Type B pancreatic cell (in vitro differentiated cells): ENCODE results near the gene NEU2. TPM values are rescaled to one million over a fixed set of nuclear protein-coding genes. Genes with fewer than 3 reads are reported as not detected.
"Not testable (repeated sequence)": the region's sequence is repeated elsewhere in the genome, so short reads cannot be mapped to it uniquely, and the experiment has no call there.

ENCODE experiments used
- DNase-seq: peaks from one replicate; pipeline ENCODE4 v3.0.0; 2021; ENCODE audit warnings: mixed read lengths; ENCODE audit not compliant: unreplicated experiment; ENCODE audit errors: extremely low spot score
- H3K27ac Mint-ChIP-seq: 2 replicates; pipeline ENCODE4 v1.8.0; 2021; ENCODE audit warnings: mild to moderate bottlenecking, mixed read lengths
- H3K27me3 Mint-ChIP-seq: 2 replicates; pipeline ENCODE4 v1.8.0; 2021; ENCODE audit warnings: mixed read lengths
- H3K36me3 Mint-ChIP-seq: 2 replicates; pipeline ENCODE4 v1.8.0; 2021; ENCODE audit warnings: mixed read lengths
- H3K4me1 Mint-ChIP-seq: one replicate; pipeline ENCODE4 v1.8.0; 2021; ENCODE audit warnings: mixed read lengths; ENCODE audit not compliant: unreplicated experiment
- H3K4me3 Mint-ChIP-seq: 2 replicates; pipeline ENCODE4 v1.8.0; 2021; ENCODE audit warnings: mild to moderate bottlenecking, mixed read lengths
- H3K9me3 Mint-ChIP-seq: 2 replicates; pipeline ENCODE4 v1.8.0; 2021; ENCODE audit warnings: mixed read lengths
- CTCF ChIP-seq: fragments of 200-600 bp; sonication (generic); conservative IDR thresholded peaks from 2 replicates; pipeline ENCODE4 v1.5.0; 2021; ENCODE audit warnings: antibody characterized with exemption, mild to moderate bottlenecking
- total RNA-seq: library from RNA; stranded (reverse); gene quantifications from 2 replicates; pipeline ENCODE4 v1.2.1, GENCODE V29; 2021; ENCODE audit warnings: low replicate concordance

The NEU2 gene
- total RNA-seq, 1 donor from 2014 or later: not detected

- peaks cover 6% of the 10 kb centered on the region for H3K9me3 Mint-ChIP-seq
- DNase-seq: no peak
- no peak overlapping the region for H3K4me3 Mint-ChIP-seq
- no peaks in the 10 kb centered on the region for H3K36me3 Mint-ChIP-seq
- H3K27ac Mint-ChIP-seq: peak overlapping the region; percentile 9
- peaks cover 14% of the 10 kb centered on the region for H3K4me1 Mint-ChIP-seq
- no peak for TF ChIP-seq CTCF
- H3K27me3 Mint-ChIP-seq: peaks cover 73% of the 10 kb centered on the region
Observed at GRCh38 chr2:233051241-233052149, 19.0 kb downstream of the NEU2 start.

DNA sequence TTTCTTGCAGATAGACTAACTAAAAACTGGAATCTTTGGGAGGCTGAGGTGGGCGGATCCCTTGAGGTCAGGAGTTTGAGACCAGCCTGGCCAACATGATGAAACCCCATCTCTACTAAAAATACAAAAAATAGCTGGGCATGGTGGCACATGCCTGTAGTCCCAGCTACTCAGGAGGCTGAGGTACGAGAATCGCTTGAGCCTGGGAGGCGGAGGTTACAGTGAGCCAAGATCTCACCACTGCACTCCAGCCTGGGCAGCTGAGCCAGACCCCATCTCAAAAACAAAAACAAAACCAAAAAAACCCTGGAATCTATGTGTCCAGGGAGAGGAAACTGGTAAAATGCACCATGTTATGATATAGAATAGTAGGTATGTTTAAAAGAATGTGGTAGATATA, 20.0 kb downstream of the NEU2 start:
- H3K4me3 Mint-ChIP-seq: not testable (repeated sequence)

DNA sequence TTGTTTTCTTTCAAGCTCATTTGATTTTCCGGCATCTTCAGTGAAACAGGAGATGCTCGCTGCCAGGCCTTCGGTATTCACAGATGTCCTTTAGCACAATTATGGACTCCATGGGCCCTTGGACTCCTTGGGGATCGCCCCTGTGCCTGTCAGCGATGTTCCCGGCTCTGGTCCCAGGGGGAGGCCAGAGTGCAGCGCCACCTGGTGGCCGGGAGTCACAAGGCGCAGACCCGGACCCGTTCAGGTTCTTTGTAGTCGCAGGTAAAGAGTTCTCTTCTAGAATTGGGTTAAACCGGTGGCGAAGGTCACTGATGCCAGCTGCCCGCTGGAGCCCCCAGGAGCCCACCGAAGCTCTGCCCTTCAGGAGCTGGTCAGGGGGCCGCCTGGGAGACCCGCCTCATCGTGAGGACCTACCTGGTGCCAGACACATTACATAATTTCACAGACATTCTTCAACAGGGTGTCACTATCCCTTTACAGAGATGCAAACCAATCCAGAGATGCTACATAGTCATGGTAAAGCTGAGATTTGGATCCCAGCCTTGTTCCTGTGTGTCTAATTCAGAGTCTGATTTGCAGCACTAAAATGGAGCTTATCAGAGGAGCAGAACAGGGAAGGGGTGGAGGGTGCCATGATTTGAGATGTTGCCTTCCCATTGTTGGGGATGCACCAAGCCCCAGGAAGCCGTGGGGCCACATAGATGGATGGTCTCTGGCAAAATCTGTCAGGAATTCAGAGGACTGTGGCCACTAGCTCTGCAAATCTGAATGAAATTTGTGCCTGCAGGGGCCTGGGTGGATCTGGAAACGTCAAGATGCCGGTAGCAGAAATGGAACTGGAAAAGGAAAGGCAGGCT, 21.7 kb downstream of the NEU2 start:
- Mint-ChIP-seq H3K27ac (no peak overlapping the region), H3K9me3 (no peaks in the 10 kb centered on the region), H3K36me3 (no peaks in the 10 kb centered on the region), H3K27me3 (peaks cover 57% of the 10 kb centered on the region), H3K4me3 (no peak overlapping the region), H3K4me1 (peaks cover 9% of the 10 kb centered on the region)
- TF ChIP-seq CTCF: peak; percentile 98
- no peak for DNase-seq

More for the DNA sequence above, 20.0 kb downstream of the NEU2 start:
- H3K36me3 Mint-ChIP-seq, H3K27ac Mint-ChIP-seq, H3K9me3 Mint-ChIP-seq, DNase-seq: not testable (repeated sequence)
- Mint-ChIP-seq H3K4me1 (peaks cover 14% of the 10 kb centered on the region), H3K27me3 (peaks cover 68% of the 10 kb centered on the region)

DNA sequence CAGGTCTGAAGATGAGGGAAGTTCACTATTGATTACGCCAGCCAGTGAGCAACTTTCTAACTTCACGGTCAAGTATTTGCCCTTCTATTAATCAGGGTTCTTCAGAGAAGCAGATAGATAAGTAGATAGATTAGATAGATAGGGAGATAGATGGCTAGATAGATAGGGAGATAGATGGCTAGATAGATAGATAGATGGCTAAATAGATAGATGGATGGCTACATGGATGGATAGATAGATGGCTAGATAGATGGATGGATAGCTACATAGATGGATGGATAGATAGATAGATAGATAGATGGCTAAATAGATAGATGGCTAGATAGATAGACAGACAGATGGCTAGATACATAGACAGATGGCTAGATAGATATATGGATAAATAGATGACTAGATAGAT, 22.9 kb downstream of the NEU2 start:
- no peaks in the 10 kb centered on the region for H3K36me3 Mint-ChIP-seq

GRCh38 chr2:233056961-233057605, 24.6 kb downstream of the NEU2 start:
- no peaks in the 10 kb centered on the region for H3K9me3 Mint-ChIP-seq
- H3K27me3 Mint-ChIP-seq: peaks cover 35% of the 10 kb centered on the region
- H3K36me3 Mint-ChIP-seq: no peaks in the 10 kb centered on the region
- H3K4me3 Mint-ChIP-seq: no peak overlapping the region
- H3K4me1 Mint-ChIP-seq: peaks cover 3% of the 10 kb centered on the region
- H3K27ac Mint-ChIP-seq: no peak overlapping the region
- TF ChIP-seq CTCF: no peak
- no peak for DNase-seq

More for the DNA sequence above, 22.9 kb downstream of the NEU2 start:
- Mint-ChIP-seq H3K27me3 (peaks cover 52% of the 10 kb centered on the region), H3K27ac (no peak overlapping the region), H3K4me1 (peaks cover 9% of the 10 kb centered on the region), H3K4me3 (no peak overlapping the region), H3K9me3 (no peaks in the 10 kb centered on the region)
- no peak for DNase-seq
- TF ChIP-seq CTCF: no peak
